ENCODE results near the gene FGR.
A peak's percentile ranks its signal among the peaks of the same experiment; 100 is the strongest.
"Not testable (repeated sequence)": the region's sequence is repeated elsewhere in the genome, so short reads cannot be mapped to it uniquely, and the experiment has no call there.

The FGR gene

DNA sequence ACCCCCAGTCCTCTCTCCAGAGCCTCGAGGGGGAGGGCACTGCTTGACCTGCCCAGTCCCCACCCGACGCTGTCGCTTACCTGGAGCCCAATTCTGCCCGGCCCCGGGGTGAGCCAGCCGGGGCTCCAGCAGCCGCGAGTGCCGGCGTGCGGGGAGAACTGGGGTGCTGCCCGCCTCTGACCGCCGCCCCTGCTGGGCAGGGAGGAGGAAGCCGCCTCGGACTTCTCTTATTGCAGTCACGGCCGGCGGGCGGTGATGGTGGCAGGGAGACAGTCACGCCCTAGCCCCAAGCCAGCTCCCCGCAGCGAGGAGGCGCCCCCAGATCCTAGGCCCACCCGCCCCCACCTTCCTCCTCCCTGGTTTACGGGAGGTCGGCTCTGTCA, at the start of gene FGR:
TSS of gene FGR (minus strand) at position 201 of the 383 bp plus-strand sequence. CDS start 11,269 bp downstream, outside the sequence.
- no peak for DNase-seq (ENCODE audit: low read depth)

- no peak for DNase-seq (ENCODE audit: low read depth)
Observed at GRCh38 chr1:27684176-27684575, 49.2 kb upstream of the FGR start.

DNA sequence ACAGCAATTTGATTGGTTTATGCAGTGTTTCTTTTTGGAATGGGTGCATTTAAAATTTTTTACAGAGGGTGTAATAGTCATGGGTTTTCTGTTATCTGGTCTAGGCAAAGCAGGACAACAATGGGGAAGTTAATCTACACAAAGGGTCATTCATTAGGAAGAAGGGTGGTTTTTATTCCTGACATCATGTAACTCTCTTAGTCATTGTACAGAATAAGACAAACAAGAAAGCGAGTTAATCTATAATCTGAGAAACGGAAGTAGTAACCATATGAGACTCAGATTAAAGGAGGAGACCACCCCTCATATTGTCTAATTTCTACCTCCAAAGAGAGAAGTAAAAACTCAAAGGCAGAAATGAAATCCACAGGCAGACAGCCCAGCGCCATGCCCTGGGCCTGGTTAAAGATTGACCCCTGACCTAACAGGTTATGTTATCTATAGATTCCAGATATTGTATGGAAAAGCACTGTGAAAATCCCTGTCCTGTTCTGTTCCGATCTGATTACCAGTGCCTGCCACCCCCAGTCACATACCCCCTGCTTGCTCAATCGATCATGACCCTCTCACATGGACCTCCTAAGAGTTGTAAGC, 47.5 kb upstream of the FGR start:
- DNase-seq (ENCODE audit: low read depth), result no peak

GRCh38 chr1:27681580-27681979, 46.6 kb upstream of the FGR start:
- not testable (repeated sequence) for DNase-seq (ENCODE audit: low read depth)

DNA sequence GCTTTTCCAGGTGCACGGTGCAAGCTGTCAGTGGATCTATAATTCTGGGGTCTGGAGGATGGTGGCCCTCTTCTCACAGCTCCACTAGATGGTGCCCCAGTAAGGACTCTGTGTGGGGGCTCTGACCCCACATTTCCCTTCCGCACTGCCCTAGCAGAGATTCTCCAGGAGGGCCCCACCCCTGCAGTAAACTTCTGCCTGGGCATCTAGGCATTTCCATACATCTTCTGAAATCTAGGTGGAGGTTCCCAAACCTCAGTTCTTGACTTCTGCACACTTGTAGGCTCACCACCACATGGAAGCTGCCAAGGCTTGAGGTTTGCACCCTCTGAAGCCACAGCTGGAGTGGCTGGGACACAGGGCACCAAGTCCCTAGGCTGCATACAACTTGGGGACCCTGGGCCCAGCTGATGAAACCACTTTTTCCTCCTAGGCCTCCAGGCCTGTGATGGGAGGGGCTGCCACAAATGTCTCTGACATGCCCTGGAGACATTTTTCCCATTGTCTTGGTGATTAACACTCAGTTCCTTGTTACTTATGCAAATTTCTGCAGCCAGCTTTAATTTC, 45.3 kb upstream of the FGR start:
- DNase-seq (ENCODE audit: low read depth), result not testable (repeated sequence)

DNA sequence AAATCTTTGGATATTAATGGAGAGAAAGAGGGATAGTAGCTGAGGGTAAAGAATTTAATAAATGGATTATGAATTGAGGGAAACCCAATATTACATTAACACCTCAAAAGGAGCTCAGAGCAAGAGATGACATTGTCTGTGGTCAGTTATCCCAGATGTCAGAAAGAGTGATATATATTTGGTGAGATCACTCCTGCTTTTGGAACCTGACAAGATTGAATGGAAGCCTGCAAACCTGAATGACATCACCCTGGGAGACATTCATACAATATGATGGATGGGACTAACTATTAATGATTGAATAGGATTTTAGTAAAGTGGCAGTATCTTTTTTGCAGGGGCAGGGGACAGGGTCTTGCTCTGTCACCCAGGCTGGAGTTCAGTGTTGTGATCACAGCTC, 43.8 kb upstream of the FGR start:
- DNase-seq (ENCODE audit: low read depth), result no peak

DNA sequence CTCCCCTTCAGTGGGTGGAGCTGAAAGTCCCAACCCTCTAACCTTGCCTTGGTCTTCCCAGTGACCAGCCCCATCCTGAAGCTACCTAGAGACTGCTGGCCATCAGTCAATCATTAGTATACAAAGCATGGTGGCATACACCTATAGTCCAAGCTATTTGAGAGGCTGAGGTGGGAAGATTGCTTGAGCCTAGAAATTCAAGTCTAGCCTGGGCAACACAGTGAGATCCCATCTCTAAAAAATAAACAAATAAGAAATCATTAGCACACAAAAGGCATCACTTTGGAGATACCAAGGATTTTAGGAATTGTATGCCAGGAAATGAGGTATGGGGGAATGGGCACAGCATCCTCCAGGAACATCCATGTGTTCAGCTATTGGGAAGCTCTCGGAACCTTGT, 41.4 kb upstream of the FGR start:
- DNase-seq (ENCODE audit: low read depth), result no peak

DNA sequence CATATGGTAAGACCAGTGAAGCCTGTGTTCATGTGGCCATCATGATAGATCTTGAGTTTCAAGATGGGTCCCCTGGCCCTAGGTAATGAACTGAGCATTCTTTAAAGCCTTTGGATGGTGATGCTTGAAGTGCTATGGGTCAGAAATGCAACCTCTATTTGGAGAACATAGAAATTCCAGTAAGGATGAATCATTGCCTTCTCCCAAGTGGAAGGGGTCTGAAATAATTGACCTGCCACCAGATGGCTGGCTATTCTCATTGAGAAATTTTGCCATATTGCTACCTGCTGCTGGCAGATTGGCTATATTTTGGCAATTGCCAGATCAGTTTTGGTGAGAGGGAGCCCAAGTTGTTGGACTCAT, 37.7 kb upstream of the FGR start:
- no peak for DNase-seq (ENCODE audit: low read depth)

- DNase-seq (ENCODE audit: low read depth), result peak; percentile 45
Observed at GRCh38 chr1:27671964-27672749, 37.2 kb upstream of the FGR start, which contains the start of gene IFI6. Gene IFI6 (minus strand): TSS chr1:27672192. CDS start chr1:27669314, 2,878 bp downstream.

GRCh38 chr1:27669876-27670275, 34.9 kb upstream of the FGR start:
- DNase-seq (ENCODE audit: low read depth), result no peak

- DNase-seq (ENCODE audit: low read depth), result peak; percentile 83
Observed at GRCh38 chr1:27668808-27669723, 34.1 kb upstream of the FGR start.

GRCh38 chr1:27668121-27668807, 33.3 kb upstream of the FGR start:
- DNase-seq (ENCODE audit: low read depth), result no peak

DNA sequence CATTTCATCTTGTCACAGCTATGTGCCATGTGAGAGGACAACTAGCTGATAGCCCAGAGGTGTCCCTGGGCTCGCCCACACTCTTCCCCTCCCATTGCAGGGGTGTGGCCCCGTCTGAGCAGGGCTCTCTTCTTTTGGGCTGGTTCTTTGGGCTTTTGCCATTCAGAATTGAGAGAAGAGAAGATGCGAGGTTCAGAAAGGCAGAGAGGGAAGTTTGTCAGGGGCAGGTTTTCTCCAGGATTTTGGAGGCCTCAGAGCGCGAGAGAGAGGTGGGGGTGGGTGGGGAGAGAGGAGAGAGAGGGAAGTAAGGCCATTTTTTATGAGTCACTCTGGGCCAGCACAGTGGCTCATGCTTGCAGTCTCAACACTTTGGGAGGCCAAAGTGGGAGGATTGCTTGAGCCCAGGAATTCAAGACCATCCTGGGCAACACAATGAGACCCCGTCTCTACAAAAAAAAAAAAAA, 31.8 kb upstream of the FGR start:
- no peak for DNase-seq (ENCODE audit: low read depth)

DNA sequence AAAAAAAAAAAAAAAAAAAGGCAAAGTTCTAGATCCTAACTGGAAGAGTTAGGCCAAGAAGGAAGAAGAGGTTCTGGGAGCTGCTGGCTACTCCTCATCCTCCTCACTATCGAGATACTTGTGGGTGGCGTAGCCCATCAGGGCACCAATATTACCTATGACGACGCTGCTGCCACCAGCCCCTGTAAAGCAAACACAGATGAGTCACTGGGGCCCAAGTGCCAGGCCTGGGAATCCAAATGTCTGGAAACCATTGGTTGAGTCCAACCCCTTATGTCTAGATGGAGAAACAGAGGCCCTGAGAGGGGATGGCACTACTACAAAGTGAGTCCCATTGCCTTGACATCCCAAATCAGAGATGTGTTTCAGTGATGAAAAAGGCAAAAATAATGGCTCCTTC, 31.3 kb upstream of the FGR start:
- no peak for DNase-seq (ENCODE audit: low read depth)

DNA sequence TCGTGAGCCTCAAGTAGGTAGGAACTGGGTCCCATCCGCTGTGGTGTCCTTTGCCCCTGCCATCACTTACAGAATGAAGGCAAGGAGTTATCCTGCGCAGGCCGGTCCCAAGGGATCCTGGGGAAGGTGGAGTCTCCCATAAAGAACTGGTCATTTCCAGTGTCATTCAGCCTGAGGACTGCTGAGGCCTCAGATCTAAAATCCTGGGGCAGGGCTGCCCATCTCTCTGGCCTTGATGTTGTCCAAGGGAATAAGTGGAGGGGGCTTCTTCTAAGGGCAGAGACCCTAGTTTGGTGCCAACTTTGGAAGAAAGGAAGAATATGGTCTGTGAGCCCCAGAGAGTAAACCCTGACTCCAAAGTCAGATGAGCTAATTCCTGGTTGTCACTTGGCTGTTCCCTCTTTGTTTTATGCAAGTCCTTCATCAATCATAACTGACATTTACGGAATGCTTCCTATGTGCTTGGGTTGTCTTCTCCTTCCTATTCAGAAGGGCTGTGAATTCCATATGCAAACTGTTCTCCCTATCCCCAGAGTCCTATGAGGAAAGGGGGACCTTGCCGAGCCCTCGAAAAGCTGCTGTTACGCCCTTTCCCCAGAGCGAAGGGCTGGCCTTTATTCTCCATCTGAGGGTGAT, 30.1 kb upstream of the FGR start:
- no peak for DNase-seq (ENCODE audit: low read depth)

DNA sequence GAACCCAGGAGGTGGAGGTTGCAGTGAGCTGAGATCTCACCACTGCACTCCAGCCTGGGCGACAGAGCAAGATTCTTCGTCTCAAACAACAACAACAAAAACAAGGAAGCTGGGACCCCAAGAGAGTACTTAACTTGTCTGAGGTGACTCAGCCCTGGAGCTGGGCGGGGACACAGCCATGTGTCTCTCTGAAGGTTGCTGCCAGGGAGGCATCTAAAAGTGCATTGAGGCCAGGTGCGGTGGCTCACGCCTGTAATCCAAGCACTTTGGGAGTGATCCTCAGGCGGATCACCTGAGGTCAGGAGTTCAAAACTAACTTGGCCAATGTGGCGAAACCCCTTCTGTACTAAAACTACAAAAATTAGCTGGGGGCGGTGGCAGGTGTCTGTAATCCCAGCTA, 29.3 kb upstream of the FGR start:
- DNase-seq (ENCODE audit: low read depth), result no peak

DNA sequence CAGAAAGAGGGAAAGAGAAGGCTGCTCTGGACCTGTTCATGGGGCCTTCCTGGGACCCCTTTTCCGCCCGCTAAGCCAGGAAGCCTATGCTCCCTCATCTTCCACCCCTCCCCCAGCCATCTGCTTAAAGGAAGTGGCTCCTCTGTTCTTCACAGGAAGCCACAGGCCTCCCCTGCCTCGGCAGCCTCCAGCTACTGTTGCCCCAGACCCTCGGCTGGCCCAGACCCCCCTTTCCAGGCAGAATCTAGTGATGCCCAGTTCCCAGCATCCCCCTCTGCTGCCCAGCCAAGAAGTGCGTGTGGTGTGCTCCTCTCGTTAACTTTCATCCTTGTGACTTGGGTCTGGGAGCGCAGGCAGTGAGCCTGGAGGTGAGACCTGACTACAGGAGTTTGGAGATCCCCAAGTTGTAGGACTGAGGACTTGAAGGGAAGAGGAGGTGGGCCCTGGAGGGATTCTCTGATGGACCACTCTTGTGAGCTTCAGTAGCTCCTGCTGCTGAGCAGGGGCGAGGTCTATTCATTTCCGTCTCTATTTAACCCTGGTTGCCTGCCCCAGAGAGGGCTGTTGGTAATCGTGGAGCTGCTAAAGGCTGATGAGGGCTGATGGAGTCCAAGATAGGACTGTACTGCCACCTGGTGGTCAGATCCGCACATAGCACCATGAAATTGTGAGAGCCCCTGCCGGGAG, 27.9 kb upstream of the FGR start:
- DNase-seq (ENCODE audit: low read depth), result peak; percentile 87

GRCh38 chr1:27662261-27662660, 27.3 kb upstream of the FGR start:
- no peak for DNase-seq (ENCODE audit: low read depth)

GRCh38 chr1:27661412-27662075, 26.6 kb upstream of the FGR start:
- no peak for DNase-seq (ENCODE audit: low read depth)

GRCh38 chr1:27660300-27660835, 25.4 kb upstream of the FGR start:
- no peak for DNase-seq (ENCODE audit: low read depth)
